ENCODE results near the gene GTF3C1.
"Not testable (repeated sequence)": the region's sequence is repeated elsewhere in the genome, so short reads cannot be mapped to it uniquely, and the experiment has no call there.

The GTF3C1 gene

DNA sequence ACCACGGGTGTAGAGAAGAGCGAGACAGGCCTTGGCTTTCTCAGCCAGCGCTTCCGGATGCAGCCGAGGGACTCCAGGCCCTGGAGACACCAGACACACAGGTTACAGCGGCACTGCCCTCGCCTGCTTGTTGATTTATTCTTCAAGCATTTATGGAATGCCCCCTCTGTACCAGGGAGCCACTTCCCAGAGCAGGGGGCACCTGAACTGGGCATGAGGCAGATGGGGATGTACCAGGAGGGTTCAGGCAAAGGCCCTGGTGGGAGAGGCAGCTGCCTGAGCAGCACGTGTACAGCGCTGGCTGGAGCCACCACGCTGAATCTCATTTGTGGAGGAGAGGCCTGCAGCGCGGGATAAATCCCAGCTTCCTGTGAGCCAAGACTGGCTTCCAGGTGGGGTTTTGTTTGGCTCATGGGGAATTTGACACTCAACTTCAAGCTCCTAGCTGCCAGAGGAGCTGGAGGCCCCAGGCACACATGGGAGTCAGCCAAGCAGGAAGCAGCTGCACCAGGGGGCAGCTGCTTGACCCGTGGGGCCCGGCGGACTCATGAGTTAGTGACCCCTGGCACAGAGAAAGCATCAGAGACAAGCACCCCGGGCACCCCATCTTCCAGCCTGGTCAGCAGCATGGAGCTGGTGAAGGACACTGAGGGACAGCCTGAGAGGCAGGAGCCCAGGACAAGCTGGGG, 88.1 kb downstream of the GTF3C1 start:
- peak; percentile 84 for DNase-seq

DNA sequence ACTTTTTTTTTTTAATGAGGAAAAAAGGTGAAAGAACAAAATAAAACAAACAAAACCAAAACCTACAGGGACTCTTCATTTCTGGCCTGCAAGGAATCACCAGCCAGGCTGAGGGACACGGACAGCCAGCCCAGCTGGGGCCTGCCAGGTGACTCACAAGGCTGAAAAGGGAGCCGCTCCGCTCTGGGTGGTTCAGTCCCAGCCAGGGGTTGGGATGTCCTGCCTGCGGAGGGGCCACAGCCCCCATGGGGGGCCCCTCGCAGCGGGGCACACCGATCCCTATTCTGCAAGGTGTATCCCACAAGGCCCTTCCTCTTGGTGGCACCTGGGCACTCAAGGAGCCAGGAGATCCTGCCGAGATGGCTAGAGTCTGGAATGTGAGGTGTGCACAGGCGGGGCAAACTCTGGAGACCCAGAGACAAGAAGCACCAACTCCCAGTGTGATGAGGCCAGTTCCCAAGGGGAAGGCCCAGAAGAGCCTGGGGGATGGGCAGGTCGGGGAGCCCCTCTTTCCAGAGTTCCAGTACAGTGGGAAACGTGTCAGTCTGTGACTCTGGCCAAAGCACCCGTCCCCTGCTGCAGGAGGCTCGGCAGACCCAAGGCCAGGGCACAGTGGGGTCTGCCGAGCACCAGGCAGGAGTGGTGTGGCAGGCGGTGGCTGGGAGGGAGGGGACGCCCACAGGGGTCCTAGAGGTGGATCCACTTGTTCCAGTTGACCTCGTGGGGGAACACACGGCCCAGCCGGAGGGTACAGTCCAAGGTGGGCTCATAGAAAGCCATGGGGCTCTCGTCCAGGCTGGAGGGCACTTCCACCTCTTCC, 88.8 kb downstream of the GTF3C1 start:
- no peak for DNase-seq

DNA sequence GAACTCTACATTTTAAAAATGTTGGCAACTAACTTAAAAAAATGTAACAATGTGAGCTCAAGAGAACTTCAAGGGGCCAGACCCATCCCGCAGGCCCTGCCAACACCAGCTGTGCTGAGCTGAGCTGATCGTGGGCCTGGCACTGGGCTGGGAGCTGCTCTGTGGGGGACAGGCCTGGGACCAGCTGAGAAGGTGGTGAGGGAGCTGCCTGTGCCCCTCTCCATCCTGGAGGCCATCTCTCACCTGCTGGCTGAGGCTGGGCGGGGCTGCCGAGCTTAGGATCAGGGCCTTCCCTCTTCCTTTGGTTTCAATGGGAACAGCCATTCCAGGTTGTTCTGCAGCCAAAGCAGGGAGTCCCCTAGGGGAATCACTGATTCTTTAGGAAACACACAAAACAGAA, 89.5 kb downstream of the GTF3C1 start:
- no peak for DNase-seq

DNA sequence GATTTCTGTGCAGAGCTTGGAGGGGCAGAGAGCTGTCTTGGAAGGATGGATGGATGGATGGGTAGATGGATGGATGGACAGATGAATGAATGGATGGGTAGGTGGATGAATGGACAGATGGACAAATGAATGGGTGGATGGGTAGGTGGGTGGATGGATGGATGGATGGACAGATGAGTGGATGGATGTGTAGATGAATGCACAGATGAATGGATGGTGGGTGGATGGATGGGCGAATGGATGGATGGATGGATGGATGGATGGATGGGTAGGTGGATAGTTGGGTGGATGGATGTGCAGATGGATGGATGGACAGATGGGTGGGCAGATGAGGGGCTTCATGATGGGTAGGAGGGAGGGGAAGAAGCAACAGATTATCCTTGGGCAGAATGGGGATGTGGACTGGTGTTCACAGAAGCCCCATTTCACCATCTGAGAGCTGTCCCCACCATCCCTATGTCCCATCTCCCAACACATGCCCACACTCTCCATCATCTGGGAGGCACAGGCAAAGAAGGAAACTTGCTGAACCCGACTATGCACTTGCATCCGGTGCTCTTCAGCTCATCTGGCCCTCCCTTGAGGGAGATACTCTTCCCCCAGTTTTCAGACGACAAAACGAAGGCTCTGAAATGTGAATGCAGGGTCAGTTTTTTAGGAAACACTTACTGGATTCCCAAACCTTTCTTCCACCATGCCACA, 90.6 kb downstream of the GTF3C1 start:
- no peak for DNase-seq

DNA sequence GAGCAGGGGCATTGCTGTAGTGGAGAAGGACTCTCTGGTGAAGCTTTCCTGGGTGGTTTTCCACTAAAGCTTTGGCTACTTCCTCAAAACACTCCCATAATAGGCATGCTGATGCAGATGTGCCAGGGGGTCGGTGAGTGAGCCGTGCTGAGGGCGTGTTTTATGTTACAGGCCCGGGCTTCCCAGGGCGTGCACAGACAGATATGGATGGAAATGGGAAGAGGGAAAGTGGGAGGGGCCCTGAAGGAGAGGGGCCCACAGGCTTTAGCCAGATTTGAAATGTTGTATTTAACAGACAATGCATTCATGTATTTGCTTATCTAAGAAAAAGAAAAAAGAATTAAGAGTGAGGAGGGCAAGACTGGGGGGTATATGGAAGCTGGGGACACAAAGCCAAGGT, 91.5 kb downstream of the GTF3C1 start:
- no peak for DNase-seq

DNA sequence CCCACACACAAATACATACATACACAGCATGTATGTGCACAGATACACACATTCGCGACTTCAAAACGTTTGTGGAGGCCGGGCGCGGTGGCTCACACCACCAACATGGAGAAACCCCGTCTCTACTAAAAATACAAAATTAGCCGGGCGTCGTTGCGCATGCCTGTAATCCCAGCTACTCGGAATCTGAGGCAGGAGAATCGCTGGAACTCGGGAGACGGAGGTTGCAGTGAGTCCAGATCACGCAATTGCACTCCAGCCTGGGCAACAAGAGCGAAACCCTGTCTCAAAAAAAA, 92.2 kb downstream of the GTF3C1 start:
- DNase-seq: not testable (repeated sequence)

DNA sequence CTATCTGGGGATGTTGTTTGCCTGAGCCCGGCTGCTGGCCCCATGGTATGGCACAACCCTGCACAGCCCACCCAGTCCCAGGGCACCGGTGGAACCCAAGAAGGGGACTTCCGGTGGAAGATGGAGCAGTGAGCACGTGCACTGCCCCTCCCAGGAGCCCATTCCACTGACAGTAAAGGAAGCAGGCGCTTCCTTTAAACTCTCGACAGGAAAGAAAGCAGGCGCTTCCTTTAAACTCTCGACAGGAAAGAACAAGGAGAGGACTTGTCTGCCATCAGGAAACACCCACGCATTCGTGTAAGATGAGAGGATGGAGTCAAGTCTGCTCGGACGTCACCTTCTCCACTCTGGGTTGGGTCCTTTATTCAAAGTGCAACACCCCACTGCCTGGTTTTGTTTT, 94.0 kb downstream of the GTF3C1 start:
- no peak for DNase-seq

DNA sequence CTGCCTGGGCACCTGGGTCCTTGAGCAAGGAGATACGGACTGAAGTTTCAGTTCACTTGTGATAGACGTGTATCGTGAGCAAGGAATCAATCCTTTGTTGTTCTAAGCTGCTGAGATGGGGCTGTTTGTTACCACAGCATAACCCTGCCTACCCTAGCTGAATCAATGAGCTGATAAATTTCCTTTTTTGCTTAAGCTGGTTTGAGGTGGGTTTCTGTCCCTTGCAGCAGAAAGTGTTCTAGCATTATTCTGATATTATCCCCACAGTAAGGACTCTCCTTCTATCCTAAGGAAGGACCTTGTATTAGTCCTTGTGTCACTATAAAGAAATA, 96.3 kb downstream of the GTF3C1 start:
- no peak for DNase-seq

DNA sequence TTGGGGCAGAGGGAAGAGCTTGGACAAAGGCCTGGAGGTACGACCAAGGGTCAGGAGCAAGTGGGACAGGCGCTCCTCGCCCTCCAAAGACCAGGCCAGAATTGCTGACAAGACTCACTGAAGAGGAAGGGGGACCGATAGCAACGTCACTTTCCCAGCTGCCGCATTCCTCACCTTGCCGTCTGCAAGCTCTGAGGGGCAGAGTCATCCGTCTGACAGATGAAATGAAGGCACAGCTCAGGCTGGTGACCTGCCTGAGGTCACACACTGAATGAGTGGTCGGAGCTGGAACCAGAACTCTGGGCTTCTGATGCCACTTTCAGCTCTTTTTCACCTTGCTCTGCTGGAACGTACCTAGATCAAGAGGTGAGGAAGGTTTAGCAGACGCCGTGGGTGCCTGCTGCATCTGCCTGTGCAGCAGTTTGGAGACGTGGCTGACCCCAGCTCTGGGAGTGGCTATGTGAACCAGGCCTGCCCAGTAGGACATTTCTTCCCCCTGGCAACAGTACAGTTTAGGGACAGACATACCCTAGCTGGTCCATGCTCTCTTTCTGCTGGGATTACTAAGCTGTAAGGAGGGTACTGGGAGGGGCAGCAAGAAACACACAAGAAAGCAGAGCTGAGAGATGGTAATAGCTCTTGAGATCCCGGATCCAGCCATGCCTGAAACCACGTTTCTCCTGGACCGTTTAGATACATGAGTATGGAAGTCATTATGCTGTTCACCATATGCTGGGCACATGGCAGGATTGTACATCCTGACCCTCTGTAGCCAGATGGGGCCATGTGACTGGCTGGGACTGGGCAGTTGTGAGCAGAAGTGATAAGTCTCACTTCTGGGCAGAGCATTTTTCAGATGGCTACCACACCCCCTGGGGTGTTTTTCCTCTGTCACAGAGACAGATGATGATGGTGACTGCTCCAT, 96.9 kb downstream of the GTF3C1 start:
- DNase-seq: no peak

DNA sequence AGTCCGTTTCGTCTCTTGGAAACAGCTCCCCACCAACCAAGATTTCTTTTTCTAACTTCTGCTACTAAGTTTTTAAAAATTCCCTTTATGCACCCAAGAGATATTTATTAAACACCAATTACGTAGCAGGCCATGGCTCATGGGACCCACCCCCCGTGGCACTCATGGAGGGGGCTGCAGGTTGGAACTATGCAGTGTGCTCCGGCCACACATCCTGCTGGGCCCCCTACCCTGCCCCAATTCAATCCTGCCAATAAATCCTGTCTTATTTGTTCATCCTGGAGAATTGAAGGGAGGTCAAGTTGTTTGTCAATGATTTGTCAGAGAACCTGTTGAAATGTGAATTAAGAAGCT, 99.5 kb downstream of the GTF3C1 start:
- no peak for DNase-seq

DNA sequence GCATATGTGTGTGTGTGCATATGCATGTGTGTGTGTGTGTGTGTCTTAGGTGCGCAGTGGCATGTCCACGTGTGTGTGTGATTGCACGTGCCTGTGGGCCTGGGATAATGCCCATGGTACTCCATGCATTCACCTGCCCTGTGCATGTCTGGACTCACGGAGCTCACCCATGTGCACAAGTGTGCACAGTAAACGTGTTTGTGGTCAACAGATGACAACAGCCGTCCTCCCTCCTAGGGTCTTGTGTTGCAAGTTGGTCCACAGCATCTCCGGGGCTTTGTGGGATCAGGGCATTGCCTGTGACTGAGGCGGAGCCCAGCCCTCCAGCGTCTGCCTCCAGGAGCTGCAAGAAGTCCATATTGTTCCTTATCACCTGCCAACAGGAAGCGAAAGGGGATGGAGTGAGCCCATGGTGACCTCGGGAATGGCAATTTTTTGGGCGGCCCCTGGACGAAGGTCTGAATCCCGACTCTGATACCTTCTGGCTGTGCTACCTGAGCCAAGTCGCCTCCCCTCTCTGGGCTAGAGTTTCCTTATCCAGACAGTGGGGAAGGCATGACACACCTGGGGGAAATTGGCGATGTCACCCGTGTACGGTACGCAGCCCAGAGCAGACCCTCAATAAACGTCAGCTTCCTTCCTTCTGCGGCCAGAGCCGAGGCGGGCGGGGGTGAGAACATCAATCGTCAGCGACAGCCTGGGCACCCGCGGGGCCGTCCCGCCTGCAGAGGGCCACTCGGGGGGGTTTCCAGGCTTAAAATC, 100.1 kb downstream of the GTF3C1 start:
- DNase-seq: no peak

DNA sequence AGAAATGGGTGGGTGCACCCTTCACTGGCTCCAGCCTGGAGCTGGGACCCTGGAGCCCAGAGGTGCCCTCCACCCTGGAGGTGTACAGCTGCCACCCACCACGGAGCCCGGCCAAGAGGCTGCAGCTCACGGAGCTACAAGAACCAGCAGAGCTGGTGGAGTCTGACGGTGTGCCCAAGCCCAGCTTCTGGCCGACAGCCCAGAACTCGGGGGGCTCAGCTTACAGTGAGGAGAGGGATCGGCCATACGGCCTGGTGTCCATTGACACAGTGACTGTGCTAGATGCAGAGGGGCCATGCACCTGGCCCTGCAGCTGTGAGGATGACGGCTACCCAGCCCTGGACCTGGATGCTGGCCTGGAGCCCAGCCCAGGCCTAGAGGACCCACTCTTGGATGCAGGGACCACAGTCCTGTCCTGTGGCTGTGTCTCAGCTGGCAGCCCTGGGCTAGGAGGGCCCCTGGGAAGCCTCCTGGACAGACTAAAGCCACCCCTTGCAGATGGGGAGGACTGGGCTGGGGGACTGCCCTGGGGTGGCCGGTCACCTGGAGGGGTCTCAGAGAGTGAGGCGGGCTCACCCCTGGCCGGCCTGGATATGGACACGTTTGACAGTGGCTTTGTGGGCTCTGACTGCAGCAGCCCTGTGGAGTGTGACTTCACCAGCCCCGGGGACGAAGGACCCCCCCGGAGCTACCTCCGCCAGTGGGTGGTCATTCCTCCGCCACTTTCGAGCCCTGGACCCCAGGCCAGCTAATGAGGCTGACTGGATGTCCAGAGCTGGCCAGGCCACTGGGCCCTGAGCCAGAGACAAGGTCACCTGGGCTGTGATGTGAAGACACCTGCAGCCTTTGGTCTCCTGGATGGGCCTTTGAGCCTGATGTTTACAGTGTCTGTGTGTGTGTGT, 100.9 kb downstream of the GTF3C1 start:
- DNase-seq: peak; percentile 95

DNA sequence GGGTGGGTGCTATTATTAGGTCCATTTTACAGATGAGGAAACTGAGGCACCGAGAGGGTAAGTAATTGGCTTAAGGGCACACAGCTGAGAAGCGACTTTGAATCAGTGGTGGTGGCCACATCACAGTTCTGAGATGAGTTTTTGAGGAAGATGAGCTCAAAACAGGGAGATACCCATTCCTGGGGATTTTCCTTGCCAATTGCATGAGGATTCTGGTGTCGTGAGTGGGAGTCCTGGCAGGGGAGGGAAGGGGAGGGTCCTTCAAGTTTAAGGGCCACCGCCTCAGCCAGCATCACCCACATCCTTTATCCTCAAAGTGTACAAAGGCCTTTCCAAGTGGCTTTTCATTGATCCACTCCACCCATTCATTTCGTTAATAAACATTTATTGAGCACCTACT, 102.4 kb downstream of the GTF3C1 start:
- no peak for DNase-seq

DNA sequence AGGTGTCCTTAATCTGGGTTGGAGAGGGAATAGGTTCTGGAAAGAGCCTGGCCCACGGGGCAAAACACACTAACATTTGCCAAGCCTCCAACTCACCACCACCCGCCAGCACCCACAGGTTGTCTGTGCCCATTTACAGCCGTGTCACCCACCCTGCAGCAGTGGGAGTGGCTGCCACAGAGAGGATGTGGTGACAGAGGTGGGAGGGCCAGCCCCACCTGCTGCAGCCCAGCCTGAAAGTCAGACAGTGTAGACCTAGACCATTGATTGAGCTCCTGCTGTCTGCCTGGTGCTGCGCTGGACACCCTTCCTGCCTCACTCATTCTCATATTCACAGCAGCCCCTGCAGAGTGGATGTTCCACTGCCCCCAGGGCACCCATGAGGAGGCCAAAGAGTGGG, 103.0 kb downstream of the GTF3C1 start:
- DNase-seq: no peak

DNA sequence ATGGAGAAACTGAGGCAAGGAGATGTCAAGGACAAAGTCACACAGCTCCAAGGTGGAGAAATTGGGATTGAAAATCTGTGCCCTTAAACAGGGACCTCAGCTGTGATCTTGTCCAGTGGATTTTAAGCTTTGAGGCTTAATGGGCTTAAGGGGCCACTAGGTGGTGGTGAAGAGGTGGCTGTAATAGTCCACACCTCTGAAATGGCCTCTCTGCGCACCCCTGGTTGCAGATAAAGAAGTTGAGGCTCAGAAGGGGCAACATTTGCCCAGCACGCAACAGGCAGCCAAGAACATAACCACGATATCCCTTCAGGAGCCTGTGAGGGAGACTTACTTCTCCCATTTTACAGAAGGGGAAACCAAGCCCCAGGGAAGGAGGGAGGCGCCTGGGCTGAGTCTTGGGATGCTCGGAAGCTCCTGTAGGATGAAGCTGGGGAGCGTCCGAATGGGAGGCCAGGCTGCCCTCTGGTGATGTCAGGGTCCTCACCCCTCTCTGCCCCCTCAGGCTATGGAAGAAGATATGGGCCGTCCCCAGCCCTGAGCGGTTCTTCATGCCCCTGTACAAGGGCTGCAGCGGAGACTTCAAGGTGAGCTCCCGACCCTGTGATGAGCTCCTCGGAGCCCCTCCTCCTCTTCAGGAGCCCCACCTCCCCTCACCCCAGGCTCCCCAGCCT, 104.1 kb downstream of the GTF3C1 start:
- DNase-seq: no peak

DNA sequence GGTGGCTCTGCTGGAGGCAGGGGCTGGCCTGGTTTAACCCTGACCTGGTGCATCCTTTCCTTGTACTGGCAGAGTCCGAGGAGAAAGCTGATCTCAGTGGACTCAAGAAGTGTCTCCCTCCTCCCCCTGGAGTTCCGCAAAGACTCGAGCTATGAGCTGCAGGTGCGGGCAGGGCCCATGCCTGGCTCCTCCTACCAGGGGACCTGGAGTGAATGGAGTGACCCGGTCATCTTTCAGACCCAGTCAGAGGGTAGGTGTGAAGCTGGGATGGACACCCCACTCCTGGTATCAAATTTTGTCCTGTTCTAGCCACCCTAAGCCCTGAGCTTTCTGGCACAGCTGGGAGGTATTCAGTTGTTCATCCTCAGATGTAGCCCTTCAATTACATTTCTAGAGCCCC, 105.2 kb downstream of the GTF3C1 start:
- DNase-seq: no peak

DNA sequence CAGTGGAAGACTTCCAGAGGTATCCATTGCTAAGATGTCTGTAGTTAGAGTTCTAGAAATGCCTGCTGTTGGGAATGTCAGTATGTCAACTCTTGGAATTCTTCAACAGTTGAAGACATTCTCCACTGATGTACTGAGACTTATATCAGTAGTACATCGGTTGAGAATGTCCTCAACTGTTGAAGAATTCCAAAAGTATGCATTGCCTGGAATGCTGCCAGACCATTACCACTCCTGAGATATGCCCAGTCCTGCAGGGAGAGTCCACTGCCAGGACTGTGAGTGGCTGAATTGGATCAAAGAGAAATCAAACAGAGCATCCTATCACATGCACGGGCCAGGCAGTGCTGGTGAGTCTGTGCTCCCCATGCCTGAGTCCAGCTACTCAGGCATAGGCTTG, 105.7 kb downstream of the GTF3C1 start:
- no peak for DNase-seq

DNA sequence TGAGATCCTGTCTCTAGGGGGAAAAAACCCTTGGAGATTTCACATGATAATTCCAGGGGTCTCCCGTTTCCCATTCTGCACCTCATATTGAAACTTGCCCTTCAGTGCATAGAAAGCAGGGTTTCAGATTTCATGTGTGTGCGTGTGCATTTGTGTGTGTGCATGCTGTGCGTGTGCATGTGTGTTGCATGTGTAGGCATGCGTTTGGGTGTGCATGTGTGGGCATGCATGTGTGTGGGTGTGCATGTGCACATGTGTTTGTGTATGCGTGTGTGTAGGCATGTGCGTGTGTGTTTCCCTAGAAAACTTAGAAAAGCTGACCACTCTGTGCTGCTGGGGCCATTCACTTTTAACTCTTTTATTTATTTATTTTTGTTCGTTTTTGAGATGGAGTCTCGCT, 107.7 kb downstream of the GTF3C1 start:
- no peak for DNase-seq

DNA sequence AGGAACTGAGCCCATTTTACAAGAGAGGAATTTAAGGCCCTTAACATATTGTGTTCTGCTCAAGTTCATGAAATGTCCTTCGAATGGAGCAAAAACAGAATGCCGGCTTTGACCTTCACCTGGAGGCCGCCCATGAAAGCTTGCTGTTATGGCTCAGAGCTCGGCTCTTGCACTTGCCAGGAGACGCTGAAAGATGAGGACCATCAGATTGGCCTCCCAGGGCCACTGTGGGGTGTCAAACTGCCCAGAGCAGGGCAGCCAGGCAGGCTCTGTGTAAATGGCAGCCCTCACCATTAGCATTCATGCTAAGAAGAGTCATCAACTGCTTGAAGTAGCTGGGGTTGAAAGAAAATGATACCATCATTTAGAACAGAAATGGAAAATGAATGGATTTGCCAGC, 108.4 kb downstream of the GTF3C1 start:
- no peak for DNase-seq

DNA sequence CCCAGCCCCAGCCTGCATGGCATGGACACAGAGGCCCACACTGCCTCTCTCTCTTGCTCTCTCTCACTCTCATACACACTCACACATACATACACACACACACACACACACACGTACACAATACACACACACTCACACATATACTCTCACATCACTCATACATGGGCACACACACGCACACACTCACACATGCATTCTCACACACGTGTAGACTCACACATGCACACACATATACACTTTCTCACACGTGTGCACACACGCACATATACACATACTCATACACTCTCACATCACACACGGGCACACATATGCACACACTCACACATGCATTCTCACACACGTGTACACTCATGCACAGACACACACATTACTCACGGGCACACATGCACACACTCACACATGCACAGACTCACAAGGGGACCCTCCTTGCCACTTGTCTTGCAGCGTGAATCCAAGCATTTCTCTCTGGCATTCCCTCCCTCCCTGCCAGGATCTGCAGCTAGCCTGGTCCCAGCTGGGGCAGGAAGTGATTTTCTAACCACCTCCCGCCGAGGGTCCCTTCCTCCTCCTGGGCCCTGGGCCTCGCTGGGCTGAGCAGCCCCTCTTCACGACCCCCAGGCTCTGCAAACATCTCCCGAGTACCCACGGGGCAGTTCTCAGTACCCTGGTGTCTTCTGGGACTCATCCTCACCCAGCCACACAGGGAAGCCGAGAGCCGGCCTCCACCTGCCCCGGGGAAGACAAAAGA, 110.3 kb downstream of the GTF3C1 start:
- no peak for DNase-seq

Measured in NCI-H1092 treated with DMSO at 0.1 percent for 48 hours (cell line).